Measurements from ENCODE around the gene ECM2. TPM values are rescaled to one million over a fixed set of nuclear protein-coding genes. Genes with fewer than 3 reads are reported as not detected.

ECM2 gene
- total RNA-seq, 1 experiment from 2014 or later = not detected

DNA sequence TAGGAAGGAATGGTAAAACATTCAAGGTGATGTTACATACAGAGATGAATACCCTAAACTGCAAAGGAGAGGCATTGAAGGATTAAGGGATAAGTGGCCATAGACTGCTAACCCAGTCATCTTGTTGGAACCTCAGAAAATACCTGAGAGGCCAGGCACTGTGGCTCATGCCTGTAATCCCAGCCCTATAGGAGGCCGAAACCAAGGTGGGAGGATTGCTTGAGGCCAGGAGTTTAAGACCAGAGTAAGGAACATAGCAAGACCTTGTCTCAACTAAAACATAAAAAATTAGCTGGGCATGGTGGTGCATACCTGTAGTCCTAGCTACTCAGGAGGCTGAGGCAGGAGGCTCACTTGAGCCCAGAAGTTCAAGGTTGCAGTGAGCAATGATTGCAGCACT is 10.9 kb downstream of the ECM2 start:
- Histone ChIP-seq H4K5ac (ENCODE audit: insufficient read length, low read depth, low read length) (no peak overlapping the region), H3K27ac (ENCODE audit: insufficient read length, low read depth, low read length) (no peak overlapping the region), H3K4ac (ENCODE audit: low read depth, low read length) (no peak overlapping the region), H3K9ac (ENCODE audit: extremely low read depth, insufficient read length, low read length) (no peak overlapping the region), H3K4me2 (ENCODE audit: insufficient read depth, insufficient read length, low read length) (no peak overlapping the region), H3K79me2 (ENCODE audit: insufficient read depth, low read length) (no peaks in the 10 kb centered on the region), H3K27me3 (ENCODE audit: insufficient read depth, low read length) (no peaks in the 10 kb centered on the region), H3K4me1 (ENCODE audit: insufficient read depth, low read length) (no peaks in the 10 kb centered on the region), H4K91ac (ENCODE audit: insufficient read length, low read depth, low read length) (no peak overlapping the region), H4K20me1 (ENCODE audit: control insufficient read depth, insufficient read depth, insufficient read length) (no peaks in the 10 kb centered on the region), H2BK15ac (ENCODE audit: low read depth, low read length) (no peak overlapping the region), H2AFZ (ENCODE audit: low read length) (no peak overlapping the region), H2AK5ac (ENCODE audit: insufficient read length, low read length) (no peak overlapping the region), H2BK12ac (ENCODE audit: insufficient read length, low read depth, low read length) (no peak overlapping the region), H3K18ac (ENCODE audit: insufficient read length, low read depth, low read length) (no peak overlapping the region), H3K79me1 (ENCODE audit: insufficient read depth, low read depth, low read length, poor library complexity, severe bottlenecking) (no peaks in the 10 kb centered on the region), H4K8ac (replicated peaks; ENCODE audit: insufficient read length, low read depth, low read length) (no peak overlapping the region), H3K9me3 (ENCODE audit: control insufficient read depth, low read depth, low read length) (no peaks in the 10 kb centered on the region), H3K23me2 (ENCODE audit: insufficient read length, low read depth, low read length, poor library complexity, severe bottlenecking) (no peaks in the 10 kb centered on the region), H3T11ph (ENCODE audit: low read length) (no peak overlapping the region), H3K23ac (ENCODE audit: insufficient read length, low read depth, low read length) (no peak overlapping the region), H3K14ac (ENCODE audit: insufficient read depth, low read length) (no peak overlapping the region), H2BK120ac (ENCODE audit: low read depth, low read length, poor library complexity, severe bottlenecking) (no peak overlapping the region), H3K56ac (ENCODE audit: insufficient read length, low read depth, low read length) (no peak overlapping the region), H2BK5ac (ENCODE audit: insufficient read length, low read length) (no peak overlapping the region), H2BK20ac (ENCODE audit: low read depth, low read length, poor library complexity, severe bottlenecking) (no peak overlapping the region)
- Mint-ChIP-seq H3K27me3 (ENCODE audit: low read depth) (no peaks in the 10 kb centered on the region), H3K9me3 (no peaks in the 10 kb centered on the region), H3K27ac (no peak overlapping the region), H3K4me1 (peaks cover 0 to 4% of the 10 kb centered on the region in 2 experiments; a peak in 1 of 4 replicates), H3K36me3 (ENCODE audit: insufficient read depth in 1 of 3, low read depth in 3 of 3) (no peaks in the 10 kb centered on the region; a peak in 1 of 7 replicates), H3K4me3 (no peak overlapping the region)
- no CpG with 5 or more reads among the region's 1 CpG for WGBS (ENCODE audit: extremely low coverage, insufficient read length, low lambda C conversion rate)
- TF ChIP-seq, protein P1, sequence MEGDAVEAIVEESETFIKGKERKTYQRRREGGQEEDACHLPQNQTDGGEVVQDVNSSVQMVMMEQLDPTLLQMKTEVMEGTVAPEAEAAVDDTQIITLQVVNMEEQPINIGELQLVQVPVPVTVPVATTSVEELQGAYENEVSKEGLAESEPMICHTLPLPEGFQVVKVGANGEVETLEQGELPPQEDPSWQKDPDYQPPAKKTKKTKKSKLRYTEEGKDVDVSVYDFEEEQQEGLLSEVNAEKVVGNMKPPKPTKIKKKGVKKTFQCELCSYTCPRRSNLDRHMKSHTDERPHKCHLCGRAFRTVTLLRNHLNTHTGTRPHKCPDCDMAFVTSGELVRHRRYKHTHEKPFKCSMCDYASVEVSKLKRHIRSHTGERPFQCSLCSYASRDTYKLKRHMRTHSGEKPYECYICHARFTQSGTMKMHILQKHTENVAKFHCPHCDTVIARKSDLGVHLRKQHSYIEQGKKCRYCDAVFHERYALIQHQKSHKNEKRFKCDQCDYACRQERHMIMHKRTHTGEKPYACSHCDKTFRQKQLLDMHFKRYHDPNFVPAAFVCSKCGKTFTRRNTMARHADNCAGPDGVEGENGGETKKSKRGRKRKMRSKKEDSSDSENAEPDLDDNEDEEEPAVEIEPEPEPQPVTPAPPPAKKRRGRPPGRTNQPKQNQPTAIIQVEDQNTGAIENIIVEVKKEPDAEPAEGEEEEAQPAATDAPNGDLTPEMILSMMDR (conservative IDR thresholded peaks at IDR 0.05) = no peak
- no peak for DNase-seq
